H9 (cell line): Measurements from ENCODE around the gene RND3. TPM values are rescaled to one million over a fixed set of nuclear protein-coding genes. Genes with fewer than 3 reads are reported as not detected.
A peak's percentile ranks its signal among the peaks of the same experiment; 100 is the strongest.

ENCODE experiments used
- DNase-seq: peaks from one replicate; pipeline ENCODE4 v3.0.0-alpha.2; 2017
- H2AFZ ChIP-seq: one replicate; pipeline ENCODE4 v1.6.1; 2013; ENCODE audit warnings: mild to moderate bottlenecking, low read length, control low read depth, moderate library complexity
- H2AK5ac ChIP-seq: 2 replicates; pipeline ENCODE4 v1.6.1; 2013; ENCODE audit warnings: low read length, control low read depth, mixed read lengths; ENCODE audit not compliant: insufficient read length
- H2BK120ac ChIP-seq: one replicate; pipeline ENCODE4 v1.6.1; 2013; ENCODE audit warnings: low read depth, mild to moderate bottlenecking, low read length, control low read depth, inconsistent platforms; ENCODE audit not compliant: poor library complexity, severe bottlenecking
- H2BK12ac ChIP-seq: 2 replicates; pipeline ENCODE4 v1.6.1; 2013; ENCODE audit warnings: low read length, control low read depth, mixed read lengths, low read depth; ENCODE audit not compliant: insufficient read length
- H2BK15ac ChIP-seq: 2 replicates; pipeline ENCODE4 v1.6.1; 2013; ENCODE audit warnings: low read depth, low read length, control low read depth
- H2BK20ac ChIP-seq: one replicate; pipeline ENCODE4 v1.6.1; 2013; ENCODE audit warnings: low read depth, mild to moderate bottlenecking, low read length, control low read depth, inconsistent platforms; ENCODE audit not compliant: poor library complexity, severe bottlenecking
- H2BK5ac ChIP-seq: 2 replicates; pipeline ENCODE4 v1.6.1; 2013; ENCODE audit warnings: low read length, control low read depth, mixed read lengths; ENCODE audit not compliant: insufficient read length
- H3K14ac ChIP-seq: 2 replicates; pipeline ENCODE4 v1.6.1; 2013; ENCODE audit warnings: low read length, control low read depth; ENCODE audit not compliant: insufficient read depth
- H3K18ac ChIP-seq: 2 replicates; pipeline ENCODE4 v1.6.1; 2013; ENCODE audit warnings: low read depth, mild to moderate bottlenecking, mixed read lengths, low read length, control low read depth; ENCODE audit not compliant: insufficient read length
- H3K23ac ChIP-seq: 2 replicates; pipeline ENCODE4 v1.6.1; 2013; ENCODE audit warnings: low read length, control low read depth, mixed read lengths, low read depth; ENCODE audit not compliant: insufficient read length
- H3K23me2 ChIP-seq: 2 replicates; pipeline ENCODE4 v1.6.1; 2013; ENCODE audit warnings: low read depth, mild to moderate bottlenecking, mixed read lengths, low read length, control low read depth; ENCODE audit not compliant: insufficient read length, poor library complexity, severe bottlenecking
- H3K27ac ChIP-seq: 2 replicates; pipeline ENCODE4 v1.5.1; 2013; ENCODE audit warnings: low read length, control low read depth, mixed read lengths, low read depth; ENCODE audit not compliant: insufficient read length
- H3K27me3 ChIP-seq: 2 replicates; pipeline ENCODE4 v1.6.1; 2013; ENCODE audit warnings: low read length, control low read depth, inconsistent platforms; ENCODE audit not compliant: insufficient read depth
- H3K4ac ChIP-seq: 2 replicates; pipeline ENCODE4 v1.6.1; 2013; ENCODE audit warnings: low read depth, mild to moderate bottlenecking, control low read depth, inconsistent platforms, low read length, moderate library complexity
- H3K4me1 ChIP-seq: 2 replicates; pipeline ENCODE4 v1.6.1; 2013; ENCODE audit warnings: low read length, control low read depth, inconsistent platforms; ENCODE audit not compliant: insufficient read depth
- H3K4me2 ChIP-seq: 2 replicates; pipeline ENCODE4 v1.6.1; 2013; ENCODE audit warnings: low read length, control low read depth, mixed read lengths; ENCODE audit not compliant: insufficient read length, insufficient read depth
- H3K56ac ChIP-seq: 2 replicates; pipeline ENCODE4 v1.6.1; 2013; ENCODE audit warnings: low read depth, mild to moderate bottlenecking, mixed read lengths, low read length, control low read depth; ENCODE audit not compliant: insufficient read length
- H3K79me1 ChIP-seq: 2 replicates; pipeline ENCODE4 v1.6.1; 2013; ENCODE audit warnings: low read depth, mild to moderate bottlenecking, moderate library complexity, low read length, control low read depth, inconsistent platforms; ENCODE audit not compliant: insufficient read depth, poor library complexity, severe bottlenecking
- H3K79me2 ChIP-seq: 2 replicates; pipeline ENCODE4 v1.6.1; 2013; ENCODE audit warnings: low read length, control low read depth, inconsistent platforms; ENCODE audit not compliant: insufficient read depth
- H3K9ac ChIP-seq: 2 replicates; pipeline ENCODE4 v1.6.1; 2013; ENCODE audit warnings: low read length, control low read depth, mixed read lengths; ENCODE audit not compliant: insufficient read length; ENCODE audit errors: extremely low read depth
- H3K9me3 ChIP-seq: one replicate; pipeline ENCODE4 v1.6.1; 2013; ENCODE audit warnings: low read depth, low read length, inconsistent platforms; ENCODE audit not compliant: control insufficient read depth
- H3T11ph ChIP-seq: one replicate; pipeline ENCODE4 v1.6.1; 2013; ENCODE audit warnings: mild to moderate bottlenecking, low read length, control low read depth, inconsistent platforms
- H4K20me1 ChIP-seq: one replicate; pipeline ENCODE4 v1.6.1; 2013; ENCODE audit not compliant: control insufficient read depth, insufficient read length, insufficient read depth
- H4K5ac ChIP-seq: 2 replicates; pipeline ENCODE4 v1.6.1; 2013; ENCODE audit warnings: low read depth, mild to moderate bottlenecking, mixed read lengths, low read length, control low read depth; ENCODE audit not compliant: insufficient read length
- H4K8ac ChIP-seq: replicated peaks from 2 replicates; pipeline ENCODE4 v1.6.1; 2013; ENCODE audit warnings: low read length, control low read depth, mixed read lengths, low read depth; ENCODE audit not compliant: insufficient read length
- H4K91ac ChIP-seq: 2 replicates; pipeline ENCODE4 v1.6.1; 2013; ENCODE audit warnings: low read depth, mild to moderate bottlenecking, moderate library complexity, mixed read lengths, low read length, control low read depth; ENCODE audit not compliant: insufficient read length
- H3K27ac Mint-ChIP-seq, 3 experiments: 2 replicates in 2 of 3; 3 replicates in 1 of 3; pipeline ENCODE4 v1.8.0; 2020 to 2021; ENCODE audit warnings: mixed read lengths in 3 of 3, mild to moderate bottlenecking in 1 of 3, moderate library complexity in 1 of 3
- H3K27me3 Mint-ChIP-seq: 2 replicates; pipeline ENCODE4 v1.8.0; 2021; ENCODE audit warnings: low read depth, mild to moderate bottlenecking, moderate library complexity, mixed read lengths
- H3K36me3 Mint-ChIP-seq, 3 experiments: 2 replicates in 2 of 3; 3 replicates in 1 of 3; pipeline ENCODE4 v1.8.0; 2020 to 2021; ENCODE audit warnings: low read depth in 3 of 3, mixed read lengths in 3 of 3; ENCODE audit not compliant: insufficient read depth in 1 of 3
- H3K4me1 Mint-ChIP-seq, 2 experiments: 2 replicates each; pipeline ENCODE4 v1.8.0; 2020; ENCODE audit warnings: mixed read lengths in 2 of 2
- H3K4me3 Mint-ChIP-seq, 2 experiments: 2 replicates in 1 of 2; 3 replicates in 1 of 2; pipeline ENCODE4 v1.8.0; 2020 to 2021; ENCODE audit warnings: mild to moderate bottlenecking in 2 of 2, mixed read lengths in 2 of 2, moderate library complexity in 1 of 2
- H3K9me3 Mint-ChIP-seq, 2 experiments: 2 replicates in 1 of 2; 3 replicates in 1 of 2; pipeline ENCODE4 v1.8.0; 2020; ENCODE audit warnings: mild to moderate bottlenecking in 2 of 2, mixed read lengths in 2 of 2, moderate library complexity in 1 of 2
- CTCF ChIP-seq: fragments of 200-600 bp; sonication (generic); conservative IDR thresholded peaks from 3 replicates; pipeline ENCODE4 v1.8.0; 2021; ENCODE audit warnings: antibody characterized with exemption, mild to moderate bottlenecking
- WGBS: extraction: QIAGEN DNeasy Blood & Tissue Kit; methylation state at CpG from one replicate; pipeline ENCODE4 v1.1.7; 2013; ENCODE audit warnings: missing lambda C conversion rate, low lambda C conversion rate, mixed read lengths; ENCODE audit not compliant: insufficient read length; ENCODE audit errors: extremely low coverage; 5-methylcytosine and 5-hydroxymethylcytosine counted together
- long read RNA-seq: library from polyadenylated mRNA; unstranded; transcript quantifications from one replicate; pipeline ENCODE4 v2.0.0, GENCODE V29; 2020
- total RNA-seq: library from RNA; stranded (reverse); gene quantifications from 2 replicates; pipeline ENCODE4 v1.2.1, GENCODE V29; 2021

RND3 gene
- total RNA-seq: 62.6 and 68.3 TPM in 2 replicates
- long read RNA-seq, transcript RND3-201 (6 exons, 2,711 nt): major isoform, 252 of 316 reads
- long read RNA-seq, transcript RND3-202 (5 exons, 2,777 nt): minor isoform, 38 of 316 reads
- long read RNA-seq, partial matches to known transcripts: 1 of 316 reads
- long read RNA-seq, other reads (novel, unspliced or antisense): 24 of 316 reads

GRCh38 chr2:150487537-150488429 lies at the start of gene RND3:
TSS of gene RND3 (minus strand) at chr2:150487667. CDS start at chr2:150487417, 250 bp downstream.
- Histone ChIP-seq H4K5ac (no peak within 1 kb of the TSS), H3K4me1 (peaks cover 13% of the 10 kb centered on the region), H4K20me1 (no peaks in the 10 kb centered on the region), H2AK5ac (no peak within 1 kb of the TSS), H3K4ac (no peak within 1 kb of the TSS), H3K18ac (no peak within 1 kb of the TSS), H3K9me3 (no peaks in the 10 kb centered on the region), H3K4me2 (peak within 1 kb of the TSS; percentile 94), H2BK20ac (no peak within 1 kb of the TSS), H3K27ac (no peak within 1 kb of the TSS), H2BK12ac (no peak within 1 kb of the TSS), H2BK5ac (no peak within 1 kb of the TSS), H4K8ac (no peak within 1 kb of the TSS), H3K9ac (peak within 1 kb of the TSS; percentile 93), H3K56ac (no peak within 1 kb of the TSS), H2BK15ac (no peak within 1 kb of the TSS), H3K23ac (no peak within 1 kb of the TSS), H2AFZ (no peak within 1 kb of the TSS), H3K79me1 (peaks cover 5% of the 10 kb centered on the region), H4K91ac (no peak within 1 kb of the TSS), H3K14ac (peak within 1 kb of the TSS; percentile 79), H3T11ph (no peak within 1 kb of the TSS), H3K79me2 (peaks cover 39% of the 10 kb centered on the region), H2BK120ac (no peak within 1 kb of the TSS), H3K23me2 (peaks cover 8% of the 10 kb centered on the region), H3K27me3 (no peaks in the 10 kb centered on the region)
- H3K27me3 Mint-ChIP-seq: no peaks in the 10 kb centered on the region; the same call in 1 of the 2 replicates
- no CpG with 5 or more reads among the region's 24 CpGs for WGBS
- peak; percentile 90 for TF ChIP-seq CTCF
- H3K4me3 Mint-ChIP-seq: peak within 1 kb of the TSS; percentile 93 to 99
- H3K4me1 Mint-ChIP-seq: peaks cover 26 to 30% of the 10 kb centered on the region in 2 experiments
- peak; percentile 96 for DNase-seq
- peaks cover 0 to 6% of the 10 kb centered on the region in 2 experiments; a peak in 3 of 5 replicates for H3K9me3 Mint-ChIP-seq
- peak within 1 kb of the TSS; percentile 73 to 96 (median 93); a peak in 6 of 7 replicates for H3K27ac Mint-ChIP-seq
- peaks cover 0 to 30% (median 22%) of the 10 kb centered on the region in 3 experiments; a peak in 5 of 7 replicates for H3K36me3 Mint-ChIP-seq
